ENCODE results near the gene ZBTB16.

Gene ZBTB16, protein sequence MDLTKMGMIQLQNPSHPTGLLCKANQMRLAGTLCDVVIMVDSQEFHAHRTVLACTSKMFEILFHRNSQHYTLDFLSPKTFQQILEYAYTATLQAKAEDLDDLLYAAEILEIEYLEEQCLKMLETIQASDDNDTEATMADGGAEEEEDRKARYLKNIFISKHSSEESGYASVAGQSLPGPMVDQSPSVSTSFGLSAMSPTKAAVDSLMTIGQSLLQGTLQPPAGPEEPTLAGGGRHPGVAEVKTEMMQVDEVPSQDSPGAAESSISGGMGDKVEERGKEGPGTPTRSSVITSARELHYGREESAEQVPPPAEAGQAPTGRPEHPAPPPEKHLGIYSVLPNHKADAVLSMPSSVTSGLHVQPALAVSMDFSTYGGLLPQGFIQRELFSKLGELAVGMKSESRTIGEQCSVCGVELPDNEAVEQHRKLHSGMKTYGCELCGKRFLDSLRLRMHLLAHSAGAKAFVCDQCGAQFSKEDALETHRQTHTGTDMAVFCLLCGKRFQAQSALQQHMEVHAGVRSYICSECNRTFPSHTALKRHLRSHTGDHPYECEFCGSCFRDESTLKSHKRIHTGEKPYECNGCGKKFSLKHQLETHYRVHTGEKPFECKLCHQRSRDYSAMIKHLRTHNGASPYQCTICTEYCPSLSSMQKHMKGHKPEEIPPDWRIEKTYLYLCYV

DNA sequence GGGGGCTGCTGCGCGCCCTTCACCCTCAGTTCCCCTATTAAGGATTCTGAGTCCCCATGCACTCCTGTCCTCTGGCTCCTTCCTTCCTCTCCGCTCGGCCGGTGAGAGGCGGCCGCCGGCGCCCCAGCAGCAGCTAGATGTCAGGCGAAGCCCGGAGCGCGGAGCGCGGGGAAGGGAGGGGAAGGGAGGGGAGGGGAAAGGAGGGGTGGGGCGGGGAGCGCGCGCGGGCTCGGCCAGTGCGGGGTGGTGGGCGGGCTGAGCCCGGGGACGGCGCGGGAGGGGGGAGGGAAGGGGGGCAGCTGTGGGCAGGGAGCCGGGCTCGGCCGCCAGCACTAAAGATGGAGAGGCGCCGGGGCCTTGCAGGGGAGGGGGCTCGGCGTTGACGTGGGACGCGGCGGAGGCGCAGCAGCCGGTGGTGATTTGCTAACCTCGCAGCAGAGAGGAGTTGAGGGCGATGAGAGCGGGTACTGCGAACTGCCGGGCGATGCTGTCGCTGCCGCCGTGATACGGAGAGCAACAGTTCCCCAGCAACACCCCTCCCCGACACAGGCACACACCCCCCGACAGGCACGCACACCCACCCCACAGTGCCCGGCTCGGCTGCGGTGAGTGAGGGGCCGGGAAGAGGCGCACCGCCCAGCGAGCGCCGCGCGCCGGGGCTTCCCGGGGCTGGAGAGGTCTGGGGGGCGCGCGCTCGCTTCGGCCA, at the start of gene ZBTB16:
Gene ZBTB16 (plus strand): TSS at position 434 of the 706 bp plus-strand sequence. CDS start 3,590 bp downstream, outside the sequence.
- DNase-seq (ENCODE audit: low read depth), result no peak

DNA sequence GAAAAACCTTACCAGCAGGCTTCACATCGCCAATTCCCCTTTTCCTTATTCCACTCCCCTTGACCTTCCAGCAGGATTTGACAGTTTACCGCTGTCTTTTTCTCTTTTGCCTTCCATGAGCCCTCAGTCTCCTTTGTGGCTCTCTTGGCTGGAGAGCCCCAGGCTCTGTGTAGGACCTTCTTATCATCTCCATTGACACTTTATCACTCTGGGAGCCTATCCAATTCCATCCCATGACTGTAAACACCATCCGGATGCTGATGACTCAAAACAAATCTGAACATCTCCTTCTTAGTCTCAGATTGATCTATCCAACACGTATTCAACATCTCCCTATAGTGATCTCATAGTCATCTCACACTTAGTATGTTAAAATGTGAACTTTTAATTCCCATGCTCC, 48.6 kb upstream of the ZBTB16 start:
- no peak for DNase-seq (ENCODE audit: low read depth)

DNA sequence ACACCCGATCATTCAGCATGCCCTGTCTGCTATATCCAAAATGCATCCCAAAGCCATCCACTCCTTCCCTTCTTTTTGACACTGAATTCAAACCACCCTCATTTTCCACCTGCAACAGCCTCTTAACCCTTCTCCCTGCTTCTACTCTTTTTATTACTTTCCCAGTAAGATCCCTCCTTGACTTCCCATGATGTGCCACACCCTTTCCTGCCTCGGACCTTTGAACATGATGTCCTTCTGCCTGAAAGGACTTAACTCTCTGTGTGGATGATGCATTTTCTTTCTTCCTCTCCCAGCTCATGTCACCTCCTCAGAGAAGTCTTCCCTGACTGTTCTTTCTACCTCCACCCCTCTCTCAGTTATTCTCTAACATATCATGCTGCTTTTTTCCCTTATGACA, 48.1 kb upstream of the ZBTB16 start:
- DNase-seq (ENCODE audit: low read depth), result no peak

DNA sequence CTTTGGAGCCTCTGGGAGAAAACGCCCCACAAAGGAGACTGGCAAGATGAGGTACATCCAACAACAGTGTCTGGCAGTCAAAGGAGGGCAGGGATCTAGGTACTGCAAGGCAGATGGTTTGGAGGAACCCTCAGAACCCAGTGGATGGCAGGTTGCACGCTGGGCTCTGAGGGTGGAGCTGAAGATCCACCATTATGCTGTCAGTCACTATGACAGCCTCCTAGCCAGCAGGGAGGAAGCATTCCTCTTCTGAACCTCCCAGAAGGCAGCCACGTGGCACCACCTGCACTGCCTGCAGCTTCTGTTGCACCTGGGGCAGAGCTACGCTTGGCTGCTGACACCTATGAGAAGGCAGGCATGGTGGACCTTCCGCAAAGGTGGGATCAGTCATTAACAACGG, 44.4 kb upstream of the ZBTB16 start:
- no peak for DNase-seq (ENCODE audit: low read depth)

DNA sequence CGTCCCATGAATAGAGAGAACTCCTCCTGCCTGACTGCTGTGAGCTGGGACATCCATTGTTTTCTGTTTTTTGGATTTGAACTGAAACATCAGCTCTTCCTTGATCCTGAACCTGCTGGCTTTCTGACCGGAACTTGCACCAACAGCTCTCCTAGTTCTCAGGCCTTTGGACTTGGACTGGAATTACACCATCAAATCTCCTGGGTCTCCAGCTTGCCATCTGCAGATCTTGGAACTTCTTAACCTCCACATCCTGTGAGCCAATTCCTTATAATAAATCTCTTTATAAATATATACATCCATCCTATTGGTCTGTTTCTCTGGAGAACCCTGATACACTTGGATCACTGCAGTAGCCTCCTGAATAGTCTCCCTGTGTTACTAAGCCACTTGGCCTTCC, 42.5 kb upstream of the ZBTB16 start:
- DNase-seq (ENCODE audit: low read depth), result no peak

DNA sequence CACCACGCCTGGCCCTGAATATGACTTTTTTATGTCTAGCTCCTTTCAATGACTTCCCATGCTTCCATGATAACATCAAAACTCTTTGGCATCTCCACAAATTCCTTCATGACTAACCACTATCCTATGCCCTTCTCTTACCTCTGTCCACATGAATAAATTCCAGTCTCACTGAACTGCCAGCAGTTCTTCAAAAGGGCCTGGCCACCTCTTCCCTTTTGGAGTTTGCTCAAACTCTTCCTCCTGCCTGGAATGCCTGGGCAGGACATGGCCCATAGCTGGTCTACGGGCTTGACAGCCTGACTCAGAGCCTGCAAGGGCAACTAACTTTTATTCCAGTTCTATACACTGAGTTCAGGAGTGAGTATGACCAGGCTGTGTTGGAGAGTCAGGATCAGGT, 41.8 kb upstream of the ZBTB16 start:
- no peak for DNase-seq (ENCODE audit: low read depth)

DNA sequence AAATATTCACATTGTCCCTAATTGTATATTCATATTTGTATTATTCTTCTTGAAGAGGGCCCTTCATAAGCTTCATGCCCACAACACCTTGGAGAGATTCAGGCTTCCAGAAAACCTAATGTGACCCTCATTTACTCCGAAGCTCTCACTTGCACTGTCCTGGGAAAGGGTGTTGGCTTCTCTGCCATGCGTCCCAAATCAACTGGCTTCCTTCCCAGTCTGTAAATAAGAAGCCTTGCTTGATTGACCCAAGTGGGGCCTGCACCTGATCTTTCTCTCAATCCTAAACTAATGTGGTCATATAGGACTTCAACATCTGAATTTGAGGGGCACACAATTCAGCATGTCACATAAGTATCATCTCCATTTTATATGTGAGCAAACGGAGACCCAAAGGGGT, 40.5 kb upstream of the ZBTB16 start:
- no peak for DNase-seq (ENCODE audit: low read depth)

DNA sequence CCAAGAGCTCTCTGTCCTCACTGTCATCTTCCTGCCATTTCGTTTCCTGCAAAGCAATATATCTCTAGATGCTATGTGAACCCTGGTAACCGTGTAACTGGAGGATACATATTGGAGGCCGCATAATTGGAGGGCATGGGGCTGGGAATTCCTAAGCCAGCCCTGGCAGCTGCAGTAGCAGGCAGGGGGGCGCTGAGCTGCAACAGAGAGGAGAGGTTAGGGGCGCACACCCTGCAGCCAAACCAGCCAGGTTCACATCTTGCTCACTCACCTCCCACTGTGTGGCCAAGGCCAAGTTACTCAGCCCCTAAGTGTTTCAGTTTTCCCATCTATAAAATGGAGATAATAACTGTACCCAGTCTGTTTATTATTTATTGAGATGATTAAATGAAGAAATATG, 39.9 kb upstream of the ZBTB16 start:
- DNase-seq (ENCODE audit: low read depth), result no peak

DNA sequence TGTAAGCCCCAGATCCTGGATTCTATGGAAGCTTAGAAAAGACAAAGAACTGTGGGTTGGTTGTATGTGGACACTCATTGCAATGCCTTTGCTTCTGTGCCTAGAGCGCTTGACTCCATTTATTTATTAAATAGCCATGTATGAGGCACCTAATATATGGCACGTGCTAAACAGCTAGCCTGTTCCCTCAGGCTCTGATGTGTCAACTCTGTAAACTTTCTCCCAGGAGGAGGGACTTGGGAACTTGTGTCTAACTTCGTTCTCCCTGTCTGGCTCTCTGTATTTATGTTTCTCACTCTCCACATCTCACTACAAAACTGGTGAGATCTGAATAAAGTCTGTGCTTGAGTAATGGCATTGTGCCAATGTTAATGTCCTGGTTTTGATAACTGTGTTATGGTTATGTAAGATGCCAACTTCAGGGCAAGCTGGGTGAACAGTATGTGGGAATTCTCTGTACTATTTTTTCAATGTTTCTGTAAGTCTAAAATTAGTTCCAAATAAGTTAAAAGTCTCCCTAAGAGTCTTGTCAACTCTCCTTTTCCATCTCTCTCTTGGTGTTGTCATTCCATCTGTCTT, 34.1 kb upstream of the ZBTB16 start:
- DNase-seq (ENCODE audit: low read depth), result no peak

DNA sequence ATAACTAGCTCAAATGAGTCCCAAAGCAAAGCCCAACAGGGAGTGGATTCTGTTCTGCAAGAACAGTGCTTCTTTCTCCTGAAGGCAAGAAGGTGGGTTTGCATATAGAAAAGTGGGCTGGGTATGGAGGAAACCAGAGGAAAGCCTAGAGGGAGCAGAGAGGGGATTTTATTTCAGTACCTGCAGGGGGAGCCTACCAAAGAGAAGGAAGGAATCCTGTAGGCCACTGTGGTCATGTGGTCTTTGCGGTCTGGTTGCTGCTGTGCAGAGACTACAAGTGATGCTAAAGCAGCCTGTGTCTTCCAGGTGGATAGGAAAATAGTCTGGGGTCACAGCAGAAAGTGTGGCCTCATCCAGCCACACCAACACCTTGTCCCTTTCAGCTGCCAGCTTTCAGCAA, 33.2 kb upstream of the ZBTB16 start:
- DNase-seq (ENCODE audit: low read depth), result no peak

DNA sequence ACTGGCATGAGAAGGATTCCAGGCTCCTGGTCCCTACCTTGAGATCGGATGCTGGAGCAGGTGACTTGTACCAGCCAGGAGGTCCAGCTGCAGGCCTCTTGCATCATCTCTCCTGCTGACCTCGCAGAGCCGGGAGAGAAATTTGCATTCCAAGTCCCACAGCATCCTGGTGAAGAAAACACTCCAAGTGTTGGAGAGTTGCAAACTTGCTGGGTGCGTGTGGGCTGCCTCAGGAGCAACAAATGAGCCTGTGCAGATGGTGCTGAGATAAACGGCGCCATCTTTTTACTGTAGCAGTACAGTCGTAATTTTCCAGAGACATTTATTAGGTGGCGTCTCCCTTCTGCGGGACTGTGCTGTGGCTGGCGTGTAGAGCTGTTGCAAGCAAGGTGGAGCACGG, 32.1 kb upstream of the ZBTB16 start:
- no peak for DNase-seq (ENCODE audit: low read depth)

DNA sequence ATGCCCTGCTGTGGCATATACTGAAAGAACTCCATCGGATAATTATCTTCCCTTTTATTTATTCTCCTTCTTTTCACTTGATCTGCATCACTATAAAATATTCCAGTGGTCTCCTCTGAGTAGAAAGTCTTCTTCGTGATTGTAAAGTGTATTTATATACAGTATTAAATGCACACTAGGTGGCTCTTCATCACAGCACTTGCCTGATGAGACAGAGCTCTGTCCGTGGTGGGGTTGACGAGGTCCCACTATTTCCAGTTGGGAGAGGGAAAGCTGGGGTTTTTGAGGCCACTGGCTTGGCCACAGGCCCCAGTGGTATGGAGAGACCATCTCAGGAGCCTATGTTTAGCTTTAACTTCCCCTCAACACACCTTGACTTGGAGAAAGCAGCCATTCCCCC, 31.6 kb upstream of the ZBTB16 start:
- DNase-seq (ENCODE audit: low read depth), result no peak

DNA sequence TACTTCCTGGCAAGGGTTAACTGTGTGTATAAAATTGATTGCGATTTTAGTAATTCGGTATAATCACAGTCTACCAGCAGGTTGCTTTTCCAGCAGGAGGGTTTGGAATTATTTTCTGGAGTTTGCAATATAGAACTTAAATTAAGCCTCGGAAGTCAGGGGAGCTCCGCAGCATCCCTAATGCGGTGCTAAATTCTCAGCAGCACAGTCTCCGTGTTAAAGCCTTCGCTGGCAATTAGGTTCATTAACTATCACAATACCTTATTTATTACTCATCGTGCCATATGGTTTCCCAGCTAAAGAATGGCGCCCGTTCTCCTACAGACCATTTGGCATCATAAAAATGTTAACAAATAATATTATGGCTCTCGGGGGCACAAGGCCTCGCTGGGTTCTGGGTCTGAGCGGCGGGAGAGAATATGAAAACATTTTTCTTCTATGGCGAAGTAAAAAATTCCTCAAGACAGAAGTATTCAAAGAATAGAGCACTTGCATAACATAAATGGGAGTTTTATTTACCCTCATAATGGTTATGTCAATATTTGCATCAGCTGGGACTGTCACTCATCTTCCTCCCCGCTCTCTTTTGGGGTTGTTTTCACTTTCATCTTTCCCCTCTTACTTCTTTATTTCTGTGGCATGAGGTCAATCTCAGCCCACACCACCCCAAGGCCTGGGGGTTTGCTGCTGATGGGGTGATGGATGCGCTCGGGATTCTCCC, 28.1 kb upstream of the ZBTB16 start:
- no peak for DNase-seq (ENCODE audit: low read depth)

DNA sequence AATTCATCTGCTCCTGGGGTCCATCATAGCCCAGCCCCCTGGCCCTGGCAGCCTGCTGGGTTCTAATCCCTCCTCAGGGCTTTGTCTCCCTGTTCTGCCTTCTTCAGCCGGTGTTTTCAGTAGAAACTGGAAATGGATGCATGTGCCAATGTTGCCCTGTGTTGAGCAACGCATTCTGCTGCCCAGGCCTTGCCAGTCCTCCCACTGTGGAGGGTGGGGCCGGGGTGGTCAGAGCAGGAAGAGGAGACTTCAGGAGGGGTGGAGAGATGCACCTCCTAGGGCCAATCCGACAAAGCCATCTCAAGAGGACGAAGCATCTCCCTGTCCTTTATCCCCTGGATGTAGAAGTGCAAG, 27.6 kb upstream of the ZBTB16 start:
- DNase-seq (ENCODE audit: low read depth), result no peak

DNA sequence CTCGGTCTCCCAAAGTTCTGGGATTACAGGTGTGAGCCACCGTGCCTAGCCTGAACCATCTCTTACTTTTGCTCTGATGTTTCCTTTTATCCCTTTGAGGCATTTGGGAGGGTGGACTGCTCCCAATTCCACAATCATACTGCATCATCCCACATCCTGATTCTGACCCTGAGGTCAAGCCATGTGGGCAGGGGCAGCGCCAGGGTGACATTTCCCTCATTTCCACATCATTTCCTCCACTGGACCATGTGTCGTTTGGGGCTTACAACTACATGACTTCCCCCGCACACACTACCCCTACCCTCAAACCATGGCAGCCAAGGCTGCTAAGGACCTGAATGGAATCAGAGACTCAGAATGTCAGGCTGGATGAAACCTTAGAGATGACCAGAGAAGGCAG, 26.4 kb upstream of the ZBTB16 start:
- no peak for DNase-seq (ENCODE audit: low read depth)

DNA sequence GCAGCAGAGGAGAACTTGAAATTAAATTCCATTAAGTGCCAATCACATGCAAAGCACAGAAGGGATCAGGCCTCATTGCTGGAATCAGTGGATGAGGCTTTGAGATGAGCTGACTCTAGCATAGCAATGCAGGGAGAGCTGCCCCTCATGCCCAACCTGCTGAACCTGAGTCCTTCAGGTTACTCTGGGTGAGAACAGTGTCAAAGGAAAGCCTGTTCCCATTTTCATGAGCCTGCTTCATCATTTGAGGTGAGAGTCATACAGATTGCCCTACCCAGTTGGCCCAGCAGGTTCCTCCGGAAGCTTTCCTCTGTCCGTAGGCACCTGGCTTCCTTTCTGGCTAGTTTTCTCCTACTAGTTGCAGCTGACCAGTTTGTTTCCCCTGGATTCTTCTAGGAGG, 25.9 kb upstream of the ZBTB16 start:
- DNase-seq (ENCODE audit: low read depth), result no peak

DNA sequence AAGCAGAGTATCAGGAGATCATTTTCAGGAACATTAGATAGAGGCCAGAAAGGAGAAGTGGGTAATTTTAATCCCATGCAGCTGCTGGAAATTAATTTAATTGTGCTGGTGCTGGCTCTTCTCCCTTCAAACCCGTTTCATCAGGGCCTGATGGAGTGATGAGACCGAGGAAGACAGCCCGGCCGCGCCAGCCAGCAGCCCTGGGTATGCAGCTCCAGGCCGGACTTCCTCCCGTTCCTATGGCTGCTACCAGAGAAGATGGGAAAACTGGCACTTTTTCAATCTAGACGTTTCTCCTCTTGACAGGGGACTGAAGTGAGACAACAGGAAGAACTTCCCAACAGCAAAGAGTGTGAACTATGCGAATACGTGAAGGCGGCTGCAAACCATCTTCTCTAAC, 24.6 kb upstream of the ZBTB16 start:
- no peak for DNase-seq (ENCODE audit: low read depth)

DNA sequence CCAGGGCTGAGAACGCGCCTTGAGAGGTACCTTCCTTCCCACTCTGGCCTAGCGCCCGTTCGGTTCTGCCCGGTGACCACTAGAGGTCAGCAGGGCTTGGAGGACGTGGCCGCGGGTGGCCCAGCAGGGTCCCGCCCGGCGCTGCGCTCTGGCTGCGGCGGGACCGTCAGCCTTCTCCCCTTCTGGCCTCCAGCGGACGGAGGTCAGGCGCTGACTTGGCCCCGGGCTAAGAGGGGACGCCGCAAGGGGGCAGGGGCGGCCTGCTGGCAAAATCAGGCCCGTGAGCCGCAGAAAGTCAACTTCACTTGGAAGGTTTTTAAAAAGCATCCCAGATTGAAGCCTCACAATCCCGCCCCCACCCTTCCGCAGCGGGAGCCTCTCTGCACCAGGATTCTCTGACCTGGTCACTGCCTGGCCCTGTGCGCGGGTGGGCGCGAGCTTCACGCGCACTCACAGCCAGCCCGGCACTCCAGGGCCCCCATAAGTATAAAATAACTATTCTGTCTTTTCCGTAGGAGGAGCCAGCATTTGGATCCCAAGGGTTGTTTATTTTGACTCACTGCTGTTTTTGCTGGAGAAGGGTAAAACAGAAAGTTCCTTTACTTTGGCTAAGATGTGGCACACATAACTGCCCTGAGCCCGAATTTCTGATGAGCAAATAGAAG, 23.2 kb upstream of the ZBTB16 start:
- DNase-seq (ENCODE audit: low read depth), result no peak

DNA sequence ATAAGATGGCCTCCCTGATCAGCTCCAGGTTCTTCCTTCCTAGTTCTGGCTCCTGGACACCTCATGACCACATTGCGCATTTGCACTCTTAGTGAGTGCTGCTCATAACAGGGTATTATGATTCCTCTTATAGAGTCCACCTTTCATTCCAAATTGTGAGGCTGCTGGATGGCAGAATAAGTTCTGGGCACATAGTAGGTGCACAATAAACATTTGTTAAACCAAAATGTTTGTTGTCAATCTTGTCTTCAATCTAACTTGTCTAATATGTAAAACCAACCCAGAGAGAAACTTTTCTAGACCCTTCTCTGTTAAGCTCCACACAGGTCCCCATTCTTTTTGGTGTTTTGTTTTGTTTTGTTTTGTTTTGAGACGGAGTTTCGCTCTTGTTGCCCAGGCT, 22.6 kb upstream of the ZBTB16 start:
- no peak for DNase-seq (ENCODE audit: low read depth)

DNA sequence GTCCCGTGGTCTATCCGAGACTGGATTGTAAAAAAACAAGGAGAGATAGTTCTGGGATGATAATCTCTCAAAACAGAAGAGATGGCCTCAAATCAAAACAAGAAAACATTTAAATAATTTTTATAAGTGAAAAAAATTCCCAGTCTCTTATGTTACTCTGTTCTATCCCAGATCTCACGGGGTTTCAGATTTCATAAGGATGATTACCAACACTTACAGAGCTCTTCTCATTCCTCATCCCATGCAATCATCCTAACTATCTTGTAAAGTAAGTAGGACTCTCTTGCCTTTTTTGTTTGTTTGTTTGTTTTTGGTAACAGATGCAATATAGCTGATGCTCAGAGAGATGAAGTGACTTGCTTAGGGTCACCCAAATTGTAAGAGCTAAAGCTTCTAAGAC, 20.0 kb upstream of the ZBTB16 start:
- DNase-seq (ENCODE audit: low read depth), result no peak

DNA sequence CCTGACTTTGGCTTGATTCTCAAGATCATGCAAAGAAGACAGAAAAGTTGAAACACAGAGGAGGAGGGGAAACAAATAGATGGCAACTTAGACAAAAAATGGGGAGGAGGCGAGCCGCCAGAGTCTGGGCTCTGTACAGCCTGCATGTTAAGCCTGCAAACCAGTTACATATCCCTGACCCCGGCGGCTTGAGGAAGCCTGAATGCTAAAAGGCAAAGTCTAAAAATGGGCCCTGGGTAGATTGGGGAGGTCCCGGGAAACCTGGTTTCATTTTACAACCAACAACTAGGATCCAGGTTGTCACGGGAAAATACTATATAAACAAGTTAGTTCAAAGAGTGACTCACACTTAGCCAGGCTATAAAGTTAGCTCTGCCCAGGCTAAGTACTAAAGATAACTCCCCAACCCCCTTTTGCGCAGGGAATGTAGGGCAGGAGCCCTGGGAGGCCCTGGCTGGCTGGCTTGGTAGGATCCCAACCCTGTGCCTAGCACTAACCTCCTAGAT, 18.8 kb upstream of the ZBTB16 start:
- no peak for DNase-seq (ENCODE audit: low read depth)

DNA sequence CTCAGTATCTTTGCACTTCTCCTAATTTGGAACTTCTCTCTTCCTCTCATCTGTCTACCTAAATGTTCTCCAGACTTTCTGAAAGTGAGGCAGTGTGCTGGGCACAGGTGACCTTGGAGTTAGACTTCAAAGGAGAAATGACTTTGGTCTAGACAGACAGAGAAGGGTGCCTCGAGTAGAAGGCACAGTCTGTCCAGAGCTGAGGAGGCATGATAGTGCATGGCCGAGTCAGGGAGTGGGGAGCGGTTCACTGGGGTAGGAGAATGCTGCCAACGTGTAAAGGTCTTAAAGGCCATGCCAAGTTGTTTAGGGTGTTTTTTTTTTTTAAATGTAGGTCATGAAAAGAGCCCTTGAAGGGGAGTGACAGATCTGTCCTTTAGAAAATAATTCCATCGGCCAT, 17.3 kb upstream of the ZBTB16 start:
- DNase-seq (ENCODE audit: low read depth), result no peak
